ENCODE results near the gene NTPCR. TPM values are rescaled to one million over a fixed set of nuclear protein-coding genes. Genes with fewer than 3 reads are reported as not detected.

NTPCR gene
- total RNA-seq, 3 donors from 2014 or later, result 27.2 to 40.1 (median 28.8) TPM

- H3K36me3 ChIP-seq, result no peaks in the 10 kb centered on the region
- no peak overlapping the region for H3K4me3 ChIP-seq
- TF ChIP-seq, protein P1, sequence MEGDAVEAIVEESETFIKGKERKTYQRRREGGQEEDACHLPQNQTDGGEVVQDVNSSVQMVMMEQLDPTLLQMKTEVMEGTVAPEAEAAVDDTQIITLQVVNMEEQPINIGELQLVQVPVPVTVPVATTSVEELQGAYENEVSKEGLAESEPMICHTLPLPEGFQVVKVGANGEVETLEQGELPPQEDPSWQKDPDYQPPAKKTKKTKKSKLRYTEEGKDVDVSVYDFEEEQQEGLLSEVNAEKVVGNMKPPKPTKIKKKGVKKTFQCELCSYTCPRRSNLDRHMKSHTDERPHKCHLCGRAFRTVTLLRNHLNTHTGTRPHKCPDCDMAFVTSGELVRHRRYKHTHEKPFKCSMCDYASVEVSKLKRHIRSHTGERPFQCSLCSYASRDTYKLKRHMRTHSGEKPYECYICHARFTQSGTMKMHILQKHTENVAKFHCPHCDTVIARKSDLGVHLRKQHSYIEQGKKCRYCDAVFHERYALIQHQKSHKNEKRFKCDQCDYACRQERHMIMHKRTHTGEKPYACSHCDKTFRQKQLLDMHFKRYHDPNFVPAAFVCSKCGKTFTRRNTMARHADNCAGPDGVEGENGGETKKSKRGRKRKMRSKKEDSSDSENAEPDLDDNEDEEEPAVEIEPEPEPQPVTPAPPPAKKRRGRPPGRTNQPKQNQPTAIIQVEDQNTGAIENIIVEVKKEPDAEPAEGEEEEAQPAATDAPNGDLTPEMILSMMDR (IDR thresholded peaks at IDR 0.05), result no peak
- intact Hi-C loops (cut with DNase I; ENCODE audit: low total_unique reads), result loop anchor here (10.0 kb wide), 1 partner anchor 680 kb away; no protein-coding TSS in a partner anchor
- H3K27ac ChIP-seq, result no peak overlapping the region
- H3K4me1 ChIP-seq, result no peaks in the 10 kb centered on the region
- no peaks in the 10 kb centered on the region for H3K27me3 ChIP-seq
- peaks cover 0 to 10% of the 10 kb centered on the region in 2 donors for H3K9me3 ChIP-seq
- no peak for DNase-seq (ENCODE audit: low spot score in 2 of 2)
These were observed 24.6 kb downstream of the NTPCR start for GRCh38 chr1:232974971-232975370.

DNA sequence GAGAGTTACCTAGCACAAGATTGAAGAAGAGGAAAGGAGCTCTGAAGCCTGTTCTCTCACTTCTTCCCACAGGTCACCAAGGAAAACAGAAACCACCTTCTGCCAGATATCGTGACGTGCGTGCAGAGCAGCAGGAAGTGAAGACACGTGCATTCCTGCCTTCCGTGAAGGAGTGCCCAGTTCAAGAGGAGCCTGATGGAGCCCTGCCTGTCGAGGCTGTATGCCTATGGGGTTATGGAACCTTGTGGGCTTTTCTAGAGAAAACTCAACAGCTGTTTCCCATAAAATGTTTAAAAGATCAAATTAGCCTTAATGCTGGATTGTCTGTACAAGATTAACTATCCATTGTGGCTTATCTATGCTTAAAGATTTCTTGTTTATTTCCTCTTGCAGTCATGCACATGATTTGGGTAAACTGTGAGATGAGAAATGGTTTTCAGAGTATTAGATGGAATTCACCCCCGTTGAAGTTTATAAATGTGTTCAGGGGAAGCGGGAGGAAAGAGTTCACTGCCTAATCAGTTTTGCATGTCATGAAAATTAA is 27.8 kb downstream of the NTPCR start:
- no peak for DNase-seq (ENCODE audit: low spot score in 2 of 2)
- no peak overlapping the region for H3K27ac ChIP-seq

GRCh38 chr1:232978815-232979214 is 28.4 kb downstream of the NTPCR start:
- DNase-seq (ENCODE audit: low spot score in 2 of 2), result no peak
- peaks cover 0 to 4% of the 10 kb centered on the region in 2 donors for H3K9me3 ChIP-seq
- H3K36me3 ChIP-seq, result no peaks in the 10 kb centered on the region
- H3K27me3 ChIP-seq, result no peaks in the 10 kb centered on the region
- no peak overlapping the region for H3K27ac ChIP-seq
- no peaks in the 10 kb centered on the region for H3K4me1 ChIP-seq
- no peak overlapping the region for H3K4me3 ChIP-seq
- TF ChIP-seq POLR2A (IDR thresholded peaks at IDR 0.05) (no peak), POLR2AphosphoS5 (IDR thresholded peaks at IDR 0.05) (no peak)
- TF ChIP-seq, protein P1 (IDR thresholded peaks at IDR 0.05), result no peak
- intact Hi-C loops (cut with DNase I; ENCODE audit: low total_unique reads), result loop anchor here (10.0 kb wide), 1 partner anchor 684 kb away; no protein-coding TSS in a partner anchor

More for the DNA sequence above, 27.8 kb downstream of the NTPCR start:
- intact Hi-C loops (cut with DNase I; ENCODE audit: low total_unique reads), result loop anchor here (10.0 kb wide), 1 partner anchor 683 kb away; no protein-coding TSS in a partner anchor
- H3K27me3 ChIP-seq, result no peaks in the 10 kb centered on the region
- H3K4me1 ChIP-seq, result no peaks in the 10 kb centered on the region
- TF ChIP-seq POLR2AphosphoS5 (IDR thresholded peaks at IDR 0.05), result no peak
- TF ChIP-seq POLR2A (IDR thresholded peaks at IDR 0.05), result no peak
- TF ChIP-seq, protein P1 (IDR thresholded peaks at IDR 0.05), result no peak
- no peaks in the 10 kb centered on the region for H3K36me3 ChIP-seq
- H3K9me3 ChIP-seq, result peaks cover 0 to 10% of the 10 kb centered on the region in 2 donors
- H3K4me3 ChIP-seq, result no peak overlapping the region

GRCh38 chr1:232979558-232979957 is 29.1 kb downstream of the NTPCR start:
- Histone ChIP-seq H3K27me3 (no peaks in the 10 kb centered on the region), H3K4me3 (no peak overlapping the region), H3K4me1 (no peaks in the 10 kb centered on the region), H3K27ac (no peak overlapping the region), H3K36me3 (no peaks in the 10 kb centered on the region), H3K9me3 (no peaks in the 10 kb centered on the region)
- DNase-seq (ENCODE audit: low spot score in 2 of 2), result no peak
- intact Hi-C loops (cut with DNase I; ENCODE audit: low total_unique reads), result loop anchor here (10.0 kb wide), 1 partner anchor 685 kb away; no protein-coding TSS in a partner anchor
- TF ChIP-seq POLR2A (IDR thresholded peaks at IDR 0.05) (no peak), POLR2AphosphoS5 (IDR thresholded peaks at IDR 0.05) (no peak)
- TF ChIP-seq, protein P1 (IDR thresholded peaks at IDR 0.05), result no peak

DNA sequence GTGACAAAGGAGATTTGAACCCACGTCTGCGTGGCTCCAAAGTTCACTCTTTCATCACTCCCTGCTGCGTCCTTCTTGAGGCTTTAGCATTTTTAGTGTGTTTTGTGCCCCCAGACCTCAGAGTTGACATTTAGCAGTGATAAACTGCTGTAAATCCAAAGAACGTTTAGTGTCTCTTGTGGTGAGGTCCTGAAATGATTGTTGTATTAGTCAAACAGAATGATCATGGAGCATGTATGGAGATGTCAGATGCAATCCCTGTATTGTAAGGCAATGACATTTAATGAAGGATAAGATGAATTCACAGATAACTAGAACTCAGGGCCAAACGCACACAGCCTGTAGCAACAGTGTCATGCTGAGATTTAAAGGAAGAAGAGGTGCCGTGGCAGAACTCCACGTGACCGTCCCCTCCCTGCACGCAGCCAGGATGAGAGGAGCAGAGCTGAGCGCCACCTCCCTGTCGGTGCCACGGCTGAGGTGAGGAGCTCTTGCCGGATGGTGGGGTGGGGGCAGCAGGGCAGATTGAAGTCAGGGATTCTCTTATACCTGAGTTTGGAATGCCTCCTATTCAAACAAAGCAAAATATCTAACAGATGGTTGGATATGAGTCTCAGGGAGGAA is 30.1 kb downstream of the NTPCR start:
- Histone ChIP-seq H3K36me3 (no peaks in the 10 kb centered on the region), H3K27ac (no peak overlapping the region), H3K4me1 (no peaks in the 10 kb centered on the region), H3K9me3 (no peaks in the 10 kb centered on the region), H3K27me3 (no peaks in the 10 kb centered on the region), H3K4me3 (no peak overlapping the region)
- intact Hi-C loops (cut with DNase I; ENCODE audit: low total_unique reads), result no loop called here
- TF ChIP-seq, protein P1 (IDR thresholded peaks at IDR 0.05), result no peak
- TF ChIP-seq POLR2A (IDR thresholded peaks at IDR 0.05) (no peak), POLR2AphosphoS5 (IDR thresholded peaks at IDR 0.05) (no peak)
- DNase-seq (ENCODE audit: low spot score in 2 of 2), result no peak
